Psoas muscle (tissue), 8 donors: Measurements from ENCODE around the gene YY2. TPM values are rescaled to one million over a fixed set of nuclear protein-coding genes. Genes with fewer than 3 reads are reported as not detected.
"Not testable (repeated sequence)": the region's sequence is repeated elsewhere in the genome, so short reads cannot be mapped to it uniquely, and the experiment has no call there.

Source experiments
- ATAC-seq, 4 donors: fragments of 200-7000 bp; cut with Tn5 transposase; one replicate each; pipeline ENCODE4 v1.9.1; 2020; ENCODE audit warnings: moderate library complexity in 3 of 4, mild to moderate bottlenecking in 2 of 4
- DNase-seq, 2 donors: peaks; one replicate each; pipeline ENCODE4 v3.0.0-alpha.2; 2020
- H3K27ac ChIP-seq: fragments of 200-600 bp; one replicate; pipeline ENCODE4 v1.8.0; 2022
- H3K27me3 ChIP-seq, 3 donors: fragments of 200-600 bp in 1 of 3; one replicate each; pipeline versions ENCODE4 v1.6.1 to v1.8.0; 2013 to 2022; ENCODE audit warnings: low read length in 2 of 3, mild to moderate bottlenecking in 2 of 3, moderate library complexity in 1 of 3; ENCODE audit not compliant: insufficient read depth in 3 of 3
- H3K36me3 ChIP-seq, 2 donors: fragments of 200-600 bp in 1 of 2; one replicate each; pipeline versions ENCODE4 v1.6.1 to v1.8.0; 2013 to 2022; ENCODE audit warnings: low read depth in 1 of 2, mild to moderate bottlenecking in 1 of 2, moderate library complexity in 1 of 2; ENCODE audit not compliant: insufficient read depth in 1 of 2
- H3K4me1 ChIP-seq: fragments of 200-600 bp; one replicate; pipeline ENCODE4 v1.8.0; 2022
- H3K4me3 ChIP-seq: fragments of 200-600 bp; one replicate; pipeline ENCODE4 v1.8.0; 2022; ENCODE audit warnings: mild to moderate bottlenecking
- H3K9me3 ChIP-seq: fragments of 200-600 bp; one replicate; pipeline ENCODE4 v1.8.0; 2022
- WGBS, 3 donors: extraction: QIAGEN DNeasy Blood & Tissue Kit; methylation state at CpG; one replicate each; pipeline versions ENCODE4 v1.1.6 to v1.1.7; 2013; 5-methylcytosine and 5-hydroxymethylcytosine counted together
- intact Hi-C, 2 donors: fragments of 100-400 bp; cut with DNase I; formaldehyde crosslinking; loops; one replicate each; pipeline versions ENCODE4 v1.11.0 to v1.14.2; 2022
- polyA plus RNA-seq, 3 donors: library from polyadenylated mRNA; stranded (reverse); fragments of 200-250 nt; gene quantifications; one replicate each; pipeline ENCODE4 v1.2.3, GENCODE V29; 2013
- total RNA-seq, 4 donors: library from RNA; stranded (reverse); fragmentation: NEBNext Ultra II Directional in 2 of 4; extraction: Animal tissue kit (Norgen Biotek cat#: 25700) in 2 of 4; gene quantifications; one replicate each; pipeline versions ENCODE4 v1.2.1 to v1.2.4, GENCODE V29; 2021 to 2023
- TF ChIP-seq, protein P1 (sequence below): fragments of 200-600 bp; IDR thresholded peaks from one replicate; pipeline ENCODE4 v1.8.0; 2022; ENCODE audit warnings: antibody characterized with exemption
- donor health status: healthy with polysubstance abuse.
- donor health status: DM: no; HTN: no; CAD: no; lungs with moderate emphysema.
- donor health status: Bipolar disorder and iron deficiency.
- donor health status: healthy.
- donor health status: DM: yes; HTN: yes; CAD: no.
- donor health status: DM: no; HTN: no; CAD: no.
- donor health status: DM: no; HTN: no; CAD: no.
- donor health status: DM: yes; HTN: yes; CAD: no.

The YY2 gene
- total and polyA plus RNA-seq, 7 donors = 0.48 to 1.9 (median 1.1) TPM

DNA sequence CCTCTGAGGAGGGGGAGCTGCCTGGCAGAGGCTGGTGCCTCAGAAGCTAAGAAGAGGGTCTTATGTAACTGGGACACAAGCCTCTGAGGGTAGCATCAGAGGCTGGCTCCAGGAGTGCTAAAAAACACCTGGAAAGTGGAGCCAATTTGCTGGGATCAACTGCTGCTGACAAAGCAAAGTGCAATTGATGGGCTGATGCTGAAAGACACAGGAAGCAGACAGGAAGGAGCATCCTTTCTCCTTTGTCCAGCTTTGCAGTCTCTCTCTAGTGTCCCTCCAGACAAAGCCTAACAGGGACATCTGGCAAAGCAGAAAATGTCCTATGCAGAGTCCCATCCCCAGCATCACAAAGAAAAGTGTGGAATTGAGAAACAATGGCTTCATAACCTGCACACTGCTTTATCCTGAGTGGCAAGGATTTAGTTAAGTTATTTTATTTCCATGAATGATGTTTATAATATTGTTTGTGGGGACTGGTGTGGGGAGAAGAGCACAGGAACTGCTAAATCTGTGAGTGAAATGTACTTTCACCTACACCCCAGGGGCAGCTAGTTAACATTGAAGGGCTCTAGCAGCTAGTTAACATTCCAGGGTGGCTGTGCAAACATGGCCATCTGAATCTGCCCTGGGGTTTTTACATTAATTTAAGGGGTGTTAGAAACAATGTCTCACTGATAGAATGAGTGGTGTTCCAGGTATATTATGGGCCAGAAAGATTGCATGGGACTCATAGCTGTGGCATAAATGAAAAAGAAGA, 42.0 kb upstream of the YY2 start:
- Histone ChIP-seq H3K36me3 (no peaks in the 10 kb centered on the region), H3K4me1 (no peaks in the 10 kb centered on the region), H3K9me3 (no peaks in the 10 kb centered on the region), H3K4me3 (no peak overlapping the region), H3K27ac (no peak overlapping the region), H3K27me3 (no peaks in the 10 kb centered on the region)
- TF ChIP-seq, protein P1, sequence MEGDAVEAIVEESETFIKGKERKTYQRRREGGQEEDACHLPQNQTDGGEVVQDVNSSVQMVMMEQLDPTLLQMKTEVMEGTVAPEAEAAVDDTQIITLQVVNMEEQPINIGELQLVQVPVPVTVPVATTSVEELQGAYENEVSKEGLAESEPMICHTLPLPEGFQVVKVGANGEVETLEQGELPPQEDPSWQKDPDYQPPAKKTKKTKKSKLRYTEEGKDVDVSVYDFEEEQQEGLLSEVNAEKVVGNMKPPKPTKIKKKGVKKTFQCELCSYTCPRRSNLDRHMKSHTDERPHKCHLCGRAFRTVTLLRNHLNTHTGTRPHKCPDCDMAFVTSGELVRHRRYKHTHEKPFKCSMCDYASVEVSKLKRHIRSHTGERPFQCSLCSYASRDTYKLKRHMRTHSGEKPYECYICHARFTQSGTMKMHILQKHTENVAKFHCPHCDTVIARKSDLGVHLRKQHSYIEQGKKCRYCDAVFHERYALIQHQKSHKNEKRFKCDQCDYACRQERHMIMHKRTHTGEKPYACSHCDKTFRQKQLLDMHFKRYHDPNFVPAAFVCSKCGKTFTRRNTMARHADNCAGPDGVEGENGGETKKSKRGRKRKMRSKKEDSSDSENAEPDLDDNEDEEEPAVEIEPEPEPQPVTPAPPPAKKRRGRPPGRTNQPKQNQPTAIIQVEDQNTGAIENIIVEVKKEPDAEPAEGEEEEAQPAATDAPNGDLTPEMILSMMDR = no peak
- ATAC-seq (no peak), DNase-seq (no peak)
- intact Hi-C loops = no loop called here

GRCh38 chrX:21816136-21816535, 39.7 kb upstream of the YY2 start:
- DNase-seq (no peak), ATAC-seq (no peak)
- intact Hi-C loops = no loop called here
- H3K4me1 ChIP-seq = no peaks in the 10 kb centered on the region
- no peaks in the 10 kb centered on the region for H3K9me3 ChIP-seq
- no peaks in the 10 kb centered on the region for H3K36me3 ChIP-seq
- no peak overlapping the region for H3K4me3 ChIP-seq
- TF ChIP-seq, protein P1 = no peak
- WGBS, 3 donors = 69 to 80% (median 72%) methylated on average over 5 of the region's 5 CpGs
- no peak overlapping the region for H3K27ac ChIP-seq
- no peaks in the 10 kb centered on the region for H3K27me3 ChIP-seq

DNA sequence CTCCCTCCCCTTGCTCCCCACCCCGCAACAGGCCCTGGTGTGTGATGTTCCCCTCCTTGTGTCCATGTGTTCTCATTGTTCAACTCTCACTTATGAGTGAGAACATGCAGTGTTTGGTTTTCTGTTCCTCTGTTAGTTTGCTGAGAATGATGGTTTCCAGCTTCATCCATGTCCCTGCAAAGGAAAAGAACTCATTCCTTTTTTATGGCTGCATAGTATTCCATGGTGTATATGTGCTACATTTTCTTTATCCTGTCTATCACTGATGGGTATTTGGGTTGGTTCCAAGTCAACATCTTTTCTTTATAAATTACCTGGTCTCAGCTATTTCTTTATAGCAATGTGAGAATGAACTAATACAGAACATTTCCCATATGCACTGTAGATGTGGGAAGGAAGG, 35.6 kb upstream of the YY2 start:
- H3K4me3 ChIP-seq, DNase-seq, H3K4me1 ChIP-seq, H3K9me3 ChIP-seq, H3K36me3 ChIP-seq, intact Hi-C loops, H3K27ac ChIP-seq, H3K27me3 ChIP-seq, ATAC-seq: not testable (repeated sequence)
- WGBS, 3 donors = 94 to 100% (median 100%) methylated on average over 1 of the region's 1 CpG

- Histone ChIP-seq H3K27ac (no peak overlapping the region), H3K36me3 (no peaks in the 10 kb centered on the region), H3K4me3 (no peak overlapping the region), H3K9me3 (no peaks in the 10 kb centered on the region), H3K27me3 (no peaks in the 10 kb centered on the region), H3K4me1 (no peaks in the 10 kb centered on the region)
- no peak for DNase-seq
- TF ChIP-seq, protein P1 = no peak
- ATAC-seq = no peak
- WGBS, 3 donors = 90 to 98% (median 96%) methylated on average over 3 of the region's 3 CpGs
- intact Hi-C loops = no loop called here
Measured at GRCh38 chrX:21821875-21822274, 33.9 kb upstream of the YY2 start.

- Histone ChIP-seq H3K27ac (no peak overlapping the region), H3K27me3 (no peaks in the 10 kb centered on the region), H3K4me3 (no peak overlapping the region), H3K4me1 (no peaks in the 10 kb centered on the region), H3K36me3 (no peaks in the 10 kb centered on the region), H3K9me3 (no peaks in the 10 kb centered on the region)
- TF ChIP-seq, protein P1 = no peak
- ATAC-seq (no peak), DNase-seq (no peak)
- 73 to 94% (median 88%) methylated on average over 2 of the region's 2 CpGs for WGBS, 3 donors
- intact Hi-C loops = no loop called here
Measured at GRCh38 chrX:21831496-21831895, 24.3 kb upstream of the YY2 start.
